T follicular helper cell (primary cell): Measurements from ENCODE around the gene COMMD1.
"Not testable (repeated sequence)": the region's sequence is repeated elsewhere in the genome, so short reads cannot be mapped to it uniquely, and the experiment has no call there.

Source experiments
- DNase-seq: peaks from one replicate; pipeline ENCODE4 v3.0.0-alpha.2; 2020; ENCODE audit warnings: low read depth

Gene COMMD1

DNA sequence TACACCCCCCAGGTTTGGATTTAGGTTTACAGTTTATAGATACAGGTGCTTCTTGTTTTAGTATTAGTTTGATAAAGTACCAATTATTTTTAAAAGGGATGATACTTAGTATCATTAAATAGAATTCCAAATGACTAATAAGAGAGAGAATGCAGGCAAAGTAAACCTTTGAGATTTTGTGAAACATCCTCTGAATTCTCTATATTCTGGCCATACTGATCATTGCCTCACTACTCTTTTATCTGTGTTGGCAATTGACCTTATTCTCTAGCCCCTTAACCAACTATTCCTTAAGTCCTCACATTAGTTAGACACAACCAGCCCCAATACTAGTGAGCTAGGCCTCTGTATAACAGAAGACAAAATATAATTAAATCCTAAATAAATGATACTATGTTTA lies 125.4 kb downstream of the COMMD1 start:
- DNase-seq: no peak

DNA sequence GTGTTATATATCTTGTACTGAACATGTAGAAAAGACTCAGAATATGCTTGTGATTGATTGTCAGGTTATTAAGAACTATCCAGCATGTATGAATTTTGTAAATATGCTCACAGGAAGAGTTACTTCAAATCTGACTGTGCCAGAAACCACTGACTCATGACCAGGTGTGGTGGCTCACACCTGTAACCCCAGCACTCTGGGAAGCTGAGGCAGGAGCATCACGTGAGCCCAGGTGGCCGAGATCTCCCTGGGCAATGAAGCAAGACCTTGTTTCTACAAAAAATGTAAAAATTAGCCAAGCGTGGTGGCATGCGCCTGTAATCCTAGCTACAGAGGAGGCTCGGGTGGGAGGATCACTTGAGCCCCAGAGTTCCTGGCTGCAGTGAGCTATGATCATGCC lies 126.6 kb downstream of the COMMD1 start:
- DNase-seq: no peak

DNA sequence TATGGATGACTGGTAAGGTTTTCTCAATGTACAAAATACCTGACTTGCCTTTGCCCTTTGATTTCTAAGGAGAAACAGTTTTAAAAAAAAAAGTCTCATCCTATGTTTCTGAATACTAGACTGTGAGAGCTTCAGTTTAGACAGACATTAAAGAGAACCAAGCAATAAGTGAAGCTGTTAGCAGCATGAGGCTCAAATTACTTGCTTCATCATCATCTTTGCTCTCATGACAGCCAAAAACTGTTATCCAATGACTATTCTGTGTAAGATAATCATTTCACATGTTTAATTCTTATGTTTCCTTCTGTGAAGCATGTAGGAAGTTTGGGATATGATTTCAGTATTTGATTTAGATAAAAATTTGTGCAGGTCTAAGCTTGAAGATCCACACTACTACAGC lies 129.2 kb downstream of the COMMD1 start:
- no peak for DNase-seq

DNA sequence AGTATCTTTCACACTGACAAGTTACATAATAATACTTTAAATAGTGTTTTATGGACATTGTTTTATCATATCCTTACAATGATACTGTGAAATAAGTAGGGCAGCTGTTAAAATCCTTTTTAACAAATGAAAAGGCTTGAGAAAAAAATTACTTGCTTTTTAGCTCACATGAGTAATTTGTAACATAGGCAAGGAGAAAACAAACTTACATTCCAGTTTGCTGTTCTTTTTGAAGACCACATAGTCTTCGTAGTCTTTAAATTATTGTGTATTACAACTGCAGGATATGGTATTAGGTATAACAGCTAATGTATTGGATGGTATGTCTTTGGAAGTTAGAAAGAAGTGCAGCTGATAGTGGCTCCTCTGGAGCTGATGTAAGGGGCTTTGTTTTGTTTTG lies 130.8 kb downstream of the COMMD1 start:
- no peak for DNase-seq

DNA sequence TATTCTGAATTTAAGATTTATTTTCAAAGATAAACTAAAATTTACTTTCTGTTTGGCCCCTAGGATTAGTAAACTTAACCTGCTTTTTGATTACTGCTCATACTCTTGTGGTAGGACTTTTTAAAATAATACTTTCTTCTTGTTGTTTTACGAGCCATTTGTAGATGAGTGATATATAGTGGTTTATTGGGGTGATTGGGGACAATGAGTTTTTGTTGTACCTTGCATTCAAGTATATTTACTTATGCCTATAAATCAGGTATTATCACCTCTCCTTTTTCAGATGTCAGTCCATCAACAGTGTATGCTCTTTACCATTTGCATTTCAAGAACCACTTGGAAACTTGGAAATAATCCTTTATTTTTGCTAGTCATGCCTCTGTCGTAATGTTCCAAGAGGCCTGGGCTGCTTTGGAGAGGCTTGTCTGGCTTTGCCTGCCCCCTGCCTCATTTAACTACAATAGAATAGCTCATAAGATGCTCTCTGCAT lies 131.3 kb downstream of the COMMD1 start:
- DNase-seq: no peak

- DNase-seq: no peak
Measured at GRCh38 chr2:62038975-62039771, 133.7 kb downstream of the COMMD1 start.

- no peak for DNase-seq
Measured at GRCh38 chr2:62040926-62041325, 135.5 kb downstream of the COMMD1 start.

DNA sequence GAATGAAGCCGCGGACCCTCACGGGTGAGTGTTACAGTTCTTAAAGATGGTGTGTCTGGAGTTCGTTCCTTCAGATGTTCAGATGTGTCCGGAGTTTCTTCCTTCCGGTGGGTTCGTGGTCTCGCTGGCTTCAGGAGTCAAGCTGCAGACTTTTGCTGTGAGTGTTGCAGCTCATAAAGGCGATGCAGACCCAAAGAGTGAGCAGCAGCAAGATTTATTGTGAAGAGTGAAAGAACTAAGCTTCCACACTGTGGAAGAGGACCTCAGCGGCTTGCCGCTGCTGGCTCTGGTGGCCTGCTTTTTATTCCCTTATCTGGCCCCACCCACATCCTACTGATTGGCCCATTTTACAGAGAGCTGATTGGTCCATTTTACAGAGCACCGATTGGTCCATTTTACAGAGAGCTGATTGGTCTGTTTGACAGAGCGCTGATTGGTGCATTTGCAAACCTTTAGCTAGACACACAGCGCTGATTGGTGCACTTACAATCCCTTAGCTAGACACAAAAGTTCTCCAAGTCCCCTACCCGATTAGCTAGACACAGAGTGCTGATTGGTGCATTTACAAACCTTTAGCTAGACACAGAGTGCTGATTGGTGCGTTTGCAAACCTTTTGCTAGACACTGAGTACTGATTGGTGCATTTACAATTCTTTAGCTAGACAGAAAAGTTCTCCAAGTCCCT lies 136.4 kb downstream of the COMMD1 start:
- not testable (repeated sequence) for DNase-seq

GRCh38 chr2:62042400-62042799 lies 136.9 kb downstream of the COMMD1 start:
- DNase-seq: no peak

DNA sequence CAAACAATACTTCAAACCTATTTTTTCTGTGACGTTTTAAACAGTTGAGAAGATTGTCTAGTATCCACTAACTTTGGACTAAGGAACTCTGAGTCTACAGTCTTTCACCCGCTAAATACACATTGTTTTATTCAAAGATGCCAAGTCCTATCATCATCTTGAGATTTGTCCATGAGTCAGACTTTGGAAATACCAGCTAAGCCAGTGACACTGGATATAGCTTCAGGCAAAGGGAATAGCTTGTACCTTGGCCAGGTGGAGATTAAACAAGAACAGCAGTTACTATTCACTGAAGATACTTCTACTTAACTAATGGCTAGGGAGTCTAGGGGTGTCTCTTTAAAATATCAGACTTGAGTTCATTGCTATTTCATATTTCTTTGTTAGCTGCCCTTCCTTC lies 137.5 kb downstream of the COMMD1 start:
- no peak for DNase-seq

GRCh38 chr2:62045017-62045543 lies 139.6 kb downstream of the COMMD1 start:
- DNase-seq: no peak

- no peak for DNase-seq
Measured at GRCh38 chr2:62046141-62046540, 140.7 kb downstream of the COMMD1 start.

DNA sequence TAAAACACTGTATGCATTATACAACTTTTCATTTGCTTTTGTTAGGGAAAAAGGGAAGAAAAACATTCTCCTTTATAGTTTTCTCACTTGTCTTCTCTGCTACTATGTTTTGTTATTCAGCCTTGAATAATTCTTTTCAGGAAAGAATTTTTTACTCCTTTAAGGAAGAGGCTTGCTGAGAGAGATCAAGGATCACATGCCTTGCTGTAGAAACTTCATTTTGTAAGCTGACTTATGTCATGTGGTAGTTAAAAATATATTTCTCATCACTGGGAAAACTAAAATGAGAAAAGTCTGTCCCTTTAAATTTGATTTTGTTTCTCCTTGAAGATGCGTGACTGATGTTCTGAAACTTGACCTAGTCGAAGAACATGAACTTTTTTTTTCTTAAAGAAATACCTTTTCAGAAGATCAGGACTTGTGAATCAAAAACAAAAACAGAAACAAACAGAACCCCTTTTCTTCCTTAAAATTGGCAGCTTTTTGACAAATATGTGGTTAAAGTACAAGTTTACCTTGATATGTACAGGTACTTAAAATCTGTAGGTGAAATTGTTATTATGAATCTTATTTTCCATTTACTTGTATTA lies 145.1 kb downstream of the COMMD1 start:
- no peak for DNase-seq

DNA sequence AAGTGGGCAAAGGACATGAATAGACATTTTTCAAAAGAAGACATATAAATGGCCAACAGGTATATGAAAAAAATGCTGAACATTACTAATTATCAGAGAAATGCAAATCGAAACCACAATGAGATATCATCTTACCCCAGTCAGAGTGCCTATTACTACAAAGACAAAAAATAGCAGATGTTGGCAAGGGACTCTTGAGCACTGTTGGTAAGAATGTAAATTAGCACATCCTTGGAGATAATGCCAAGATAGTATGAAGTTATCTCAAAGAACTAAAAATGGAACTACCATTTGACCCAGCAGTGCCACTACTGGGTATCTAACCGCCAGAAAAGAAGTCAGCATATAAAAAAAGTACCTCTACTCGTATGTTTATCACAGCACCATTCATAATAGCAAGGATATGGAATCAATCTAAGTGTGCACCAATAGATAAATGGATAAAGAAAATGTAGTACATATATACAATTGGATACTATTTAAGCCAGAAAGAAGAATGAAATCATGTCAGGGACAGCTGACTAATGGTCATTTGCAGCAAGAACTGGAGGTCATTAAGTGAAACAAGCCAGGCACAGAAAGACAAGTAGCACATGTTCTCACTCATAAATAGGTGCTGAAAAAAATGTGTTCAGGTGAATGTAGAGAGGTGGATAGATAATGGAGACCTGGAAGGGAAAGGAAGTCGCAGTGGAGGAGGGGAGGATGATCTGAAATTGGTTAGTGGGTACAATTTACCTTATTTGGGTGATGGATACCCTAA lies 148.7 kb downstream of the COMMD1 start:
- DNase-seq: no peak

DNA sequence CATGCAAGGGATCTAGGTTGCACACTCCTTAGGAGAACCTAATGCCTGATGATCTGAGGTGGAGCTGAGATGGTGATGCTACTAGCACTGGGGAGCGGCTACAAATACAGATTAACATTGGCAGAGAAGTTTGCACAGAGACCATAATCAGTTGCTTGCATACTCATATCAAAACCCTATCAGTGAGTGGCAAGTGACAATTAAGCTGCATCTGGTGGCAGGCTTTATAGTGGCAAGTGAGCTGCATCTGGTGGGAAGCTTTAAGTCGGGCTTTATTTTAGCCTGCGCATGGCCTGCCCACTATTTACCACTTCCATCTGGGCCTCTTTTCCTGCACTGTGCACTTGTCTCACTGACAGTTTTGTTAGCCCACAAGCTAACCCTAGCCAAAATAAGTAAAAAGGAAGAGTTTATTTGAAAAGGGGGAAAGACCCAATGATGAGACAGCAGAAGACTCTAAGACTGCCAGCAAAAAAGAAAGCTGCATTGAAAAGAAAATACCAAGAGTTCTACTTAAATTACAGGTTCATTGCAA lies 149.5 kb downstream of the COMMD1 start:
- no peak for DNase-seq

GRCh38 chr2:62055724-62056336 lies 150.4 kb downstream of the COMMD1 start:
- DNase-seq: no peak

- DNase-seq: no peak
Measured at GRCh38 chr2:62056341-62056740, 150.9 kb downstream of the COMMD1 start.

DNA sequence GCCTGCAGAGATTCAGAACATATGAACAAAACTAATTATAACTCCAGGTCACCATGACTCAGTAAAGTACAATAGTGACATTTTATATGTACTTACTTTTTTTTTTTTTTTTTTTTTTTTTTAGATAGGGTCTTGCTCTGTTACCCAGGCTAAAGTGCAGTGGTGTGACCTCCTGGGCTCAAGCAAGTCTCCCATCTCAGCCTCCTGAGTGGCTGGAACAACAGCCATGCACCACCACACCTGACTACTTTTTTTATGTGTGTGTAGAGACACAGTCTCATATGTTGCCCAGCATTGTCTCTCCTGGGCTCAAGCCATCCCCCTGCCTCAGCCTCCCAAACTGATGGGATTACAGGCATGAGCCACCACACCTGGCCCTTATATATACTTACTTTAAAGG lies 159.8 kb downstream of the COMMD1 start:
- DNase-seq: no peak

DNA sequence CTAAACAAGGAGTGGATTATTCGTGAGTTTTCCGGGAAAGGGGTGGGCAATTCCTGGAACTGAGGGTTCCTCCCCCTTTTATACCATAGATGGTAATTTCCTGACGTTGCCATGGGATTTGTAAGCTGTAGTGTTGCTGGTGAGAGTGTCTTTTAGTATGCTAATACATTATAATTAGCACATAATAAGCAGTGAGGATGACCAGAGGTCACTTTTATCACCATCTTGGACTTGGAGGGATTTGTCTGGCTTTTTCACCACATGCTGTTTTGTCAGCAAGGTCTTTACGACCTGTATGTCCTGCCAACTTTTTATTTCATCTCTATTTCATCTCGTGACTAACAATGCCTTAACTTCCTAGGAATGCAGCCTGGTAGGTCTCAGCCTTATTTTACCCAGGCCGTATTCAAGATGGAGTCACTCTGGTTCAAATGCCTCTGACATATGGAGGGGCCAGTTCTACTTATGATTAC lies 165.7 kb downstream of the COMMD1 start:
- no peak for DNase-seq

DNA sequence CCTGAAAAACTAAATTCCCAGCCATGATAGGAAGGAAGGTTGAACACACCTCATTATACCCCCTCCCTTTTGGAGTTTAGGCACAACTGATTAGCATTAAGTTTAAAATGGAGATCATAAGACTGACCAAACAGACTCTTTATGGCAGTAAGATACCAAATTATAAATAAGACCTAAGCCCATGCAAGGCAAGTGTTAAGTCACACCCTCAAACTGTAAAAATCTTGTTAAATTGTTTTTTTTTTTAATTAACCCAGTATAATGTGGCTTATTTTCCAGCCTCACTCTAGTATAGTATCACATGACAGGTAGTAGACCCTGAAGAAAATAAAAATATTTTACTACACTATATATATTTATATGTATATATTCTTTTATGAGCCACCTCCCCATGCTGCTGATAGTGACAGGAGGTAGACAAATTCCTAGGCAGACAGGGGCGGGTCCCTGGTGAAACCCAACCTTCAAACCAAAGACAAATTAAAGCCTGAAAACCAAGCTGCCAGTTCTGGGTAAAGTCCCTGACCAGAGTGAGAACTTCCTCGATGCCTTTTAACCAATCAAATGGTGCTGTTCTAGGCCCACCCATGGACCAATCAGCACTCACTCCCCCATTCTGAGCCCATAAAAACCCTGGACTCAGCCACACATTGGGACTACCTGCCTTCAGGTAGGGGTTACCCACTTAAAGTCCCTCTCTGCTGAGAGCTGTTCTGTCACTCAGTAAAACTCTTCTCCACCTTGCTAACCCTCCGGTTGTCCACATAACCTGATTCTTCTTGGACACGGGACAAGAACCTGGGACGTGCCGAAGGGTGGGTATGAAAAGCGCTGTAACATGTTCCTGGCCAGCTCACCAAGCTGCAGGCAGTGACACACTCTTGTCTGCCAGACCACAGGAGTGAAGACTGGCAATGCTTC lies 166.5 kb downstream of the COMMD1 start:
- no peak for DNase-seq
